ENCODE data around the gene KYAT1.

- TF ChIP-seq POLR2AphosphoS5 (IDR thresholded peaks at IDR 0.05; ENCODE audit: low read depth, low read length) (no peak), CTCF (IDR thresholded peaks at IDR 0.05) (no peak)
Observed at GRCh38 chr9:128860937-128861336, 20.8 kb downstream of the KYAT1 start.
